Measurements from ENCODE around the gene ZNF710. TPM values are rescaled to one million over a fixed set of nuclear protein-coding genes. Genes with fewer than 3 reads are reported as not detected.

Gene ZNF710
- polyA plus RNA-seq, 3 donors = 15.8 to 17.4 (median 16.9) TPM

DNA sequence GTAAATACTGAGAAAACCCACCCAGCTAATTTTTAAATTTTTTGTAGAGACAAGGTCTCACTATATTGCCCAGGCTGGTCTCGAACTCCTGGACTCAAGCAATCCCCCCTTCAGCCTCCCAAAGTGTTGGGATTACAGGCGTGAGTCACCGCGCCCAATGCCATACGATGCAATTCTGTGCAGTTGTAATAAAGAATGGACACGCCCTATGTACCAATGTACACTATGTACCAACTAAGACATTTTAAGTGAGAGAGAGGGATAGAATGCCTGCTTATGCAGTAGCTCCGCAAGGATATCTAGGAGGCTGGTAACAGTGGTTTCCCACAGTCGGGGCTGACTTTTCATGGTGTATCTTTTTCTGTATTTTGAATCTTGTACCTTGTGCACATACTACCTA lies 14.6 kb downstream of the ZNF710 start:
- no peak for DNase-seq (ENCODE audit: low read depth in 3 of 3, low spot score in 2 of 3)

- DNase-seq (ENCODE audit: low read depth in 3 of 3, low spot score in 2 of 3) = no peak
Observed at GRCh38 chr15:90016721-90017120, 15.6 kb downstream of the ZNF710 start.

DNA sequence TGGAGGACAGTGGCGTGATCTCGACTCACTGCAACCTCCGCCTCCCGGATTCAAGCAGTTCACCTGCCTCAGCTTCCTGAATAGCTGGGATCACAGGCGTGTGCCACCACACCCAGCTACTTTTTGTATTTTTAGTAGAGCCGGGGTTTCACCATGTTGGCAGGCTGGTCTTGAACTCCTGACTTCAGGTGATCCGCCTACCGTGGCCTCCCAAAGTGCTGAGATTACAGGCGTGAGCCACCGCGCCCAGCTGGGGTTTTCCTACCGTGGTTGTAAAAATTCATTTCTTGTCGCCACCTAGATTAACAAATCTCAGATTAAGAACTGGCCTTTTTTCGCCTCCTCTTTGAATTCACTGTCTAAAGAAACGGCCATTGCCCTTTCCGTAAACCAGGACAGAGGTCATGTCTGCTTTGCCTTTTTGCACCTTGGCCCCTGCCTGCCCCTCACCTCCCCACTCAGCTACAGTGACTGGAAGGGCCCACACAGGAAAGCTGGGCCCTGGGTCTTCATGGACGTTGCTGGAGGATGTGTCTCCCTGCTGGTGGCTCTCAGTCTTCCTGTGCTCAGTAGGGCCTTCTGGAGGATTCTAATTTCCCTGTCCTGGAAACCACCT lies 17.2 kb downstream of the ZNF710 start:
- DNase-seq (ENCODE audit: low read depth in 3 of 3, low spot score in 2 of 3) = no peak

GRCh38 chr15:90019611-90020010 lies 18.5 kb downstream of the ZNF710 start:
- no peak for DNase-seq (ENCODE audit: low read depth in 3 of 3, low spot score in 2 of 3)

DNA sequence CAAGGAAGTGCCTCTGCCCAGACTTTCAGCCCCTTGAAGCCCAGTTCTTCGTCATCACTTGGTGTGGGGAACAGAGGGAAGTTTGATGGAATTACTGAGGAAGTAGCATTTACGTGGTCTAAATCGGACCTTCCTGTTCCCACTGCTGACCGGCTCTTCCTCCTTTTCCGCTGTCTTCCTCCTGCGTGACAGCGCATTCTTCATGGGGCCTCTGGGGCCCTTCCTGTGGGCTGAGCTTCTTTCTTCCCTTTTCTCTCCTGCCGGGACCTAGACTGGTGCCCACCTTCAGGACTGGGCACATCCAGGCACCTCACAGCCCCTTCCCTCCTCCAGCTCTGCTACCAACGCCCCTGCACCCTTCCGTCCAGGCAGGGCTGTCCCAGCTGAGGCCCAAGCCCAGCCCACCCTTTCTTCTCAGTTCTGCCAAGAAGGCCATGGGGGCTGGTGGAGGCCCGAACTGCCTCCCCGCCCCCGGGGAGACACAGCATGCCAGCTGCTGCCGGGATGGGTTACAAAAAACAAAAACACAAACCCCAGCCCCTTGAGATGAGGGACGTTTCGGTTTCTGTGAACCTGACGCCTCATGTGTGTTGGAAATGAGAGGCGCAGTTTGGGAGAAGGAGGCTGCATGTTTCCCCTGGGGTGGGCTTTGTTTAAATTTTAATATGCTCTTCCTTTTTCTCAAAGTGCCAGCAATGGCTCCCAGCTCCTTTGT lies 19.1 kb downstream of the ZNF710 start:
- DNase-seq (ENCODE audit: low read depth in 3 of 3, low spot score in 2 of 3) = no peak

GRCh38 chr15:90020936-90021507 lies 19.9 kb downstream of the ZNF710 start:
- DNase-seq (ENCODE audit: low read depth in 3 of 3, low spot score in 2 of 3) = no peak

- no peak for DNase-seq (ENCODE audit: low read depth in 3 of 3, low spot score in 2 of 3)
Observed at GRCh38 chr15:90022345-90022744, 21.2 kb downstream of the ZNF710 start.

GRCh38 chr15:90022905-90023700 lies 22.0 kb downstream of the ZNF710 start:
- DNase-seq (ENCODE audit: low read depth in 3 of 3, low spot score in 2 of 3) = no peak

GRCh38 chr15:90024406-90024805 lies 23.3 kb downstream of the ZNF710 start:
- DNase-seq (ENCODE audit: low read depth in 3 of 3, low spot score in 2 of 3) = no peak

GRCh38 chr15:90025489-90026033 lies 24.4 kb downstream of the ZNF710 start:
- DNase-seq (ENCODE audit: low read depth in 3 of 3, low spot score in 2 of 3) = no peak

GRCh38 chr15:90028376-90028944 lies 27.3 kb downstream of the ZNF710 start:
- no peak for DNase-seq (ENCODE audit: low read depth in 3 of 3, low spot score in 2 of 3)

DNA sequence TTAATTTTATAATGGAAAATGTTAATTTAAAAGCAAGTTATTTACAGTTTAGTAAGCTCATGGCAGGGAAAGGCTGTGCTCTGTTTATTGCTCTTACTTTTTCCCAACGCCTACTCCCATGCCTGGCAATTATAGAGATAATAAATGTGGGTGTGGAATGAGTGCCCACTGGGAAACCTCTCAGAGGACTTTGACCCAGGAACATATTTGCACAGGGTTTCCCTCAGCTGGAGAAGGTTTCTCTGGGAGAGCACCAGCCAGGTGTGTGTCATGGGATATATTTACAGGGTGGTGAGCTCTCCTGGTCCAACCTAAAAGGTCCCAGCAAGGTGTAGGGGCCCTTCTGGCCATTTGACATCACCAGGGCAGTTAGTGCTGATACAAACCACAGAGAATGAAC lies 27.9 kb downstream of the ZNF710 start:
- no peak for DNase-seq (ENCODE audit: low read depth in 3 of 3, low spot score in 2 of 3)

DNA sequence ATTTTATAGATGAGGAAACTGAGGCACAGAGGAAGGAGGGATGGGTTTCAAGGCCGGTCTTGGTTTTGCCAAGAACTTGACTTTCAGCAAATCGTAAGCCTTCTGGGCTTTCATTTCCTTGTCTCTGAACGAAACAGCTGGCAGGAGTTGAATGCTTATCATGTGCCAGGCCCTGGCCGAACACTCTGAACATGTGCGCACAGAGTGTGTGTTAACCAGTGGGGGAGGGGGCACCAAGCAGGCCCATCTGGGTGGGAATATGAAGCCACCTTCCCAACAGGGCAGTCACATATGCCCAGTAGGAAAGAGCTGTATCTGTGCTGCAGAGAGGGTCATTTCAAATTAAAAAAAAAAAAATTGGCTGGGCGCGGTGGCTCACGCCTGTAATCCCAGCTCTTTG lies 29.3 kb downstream of the ZNF710 start:
- no peak for DNase-seq (ENCODE audit: low read depth in 3 of 3, low spot score in 2 of 3)

DNA sequence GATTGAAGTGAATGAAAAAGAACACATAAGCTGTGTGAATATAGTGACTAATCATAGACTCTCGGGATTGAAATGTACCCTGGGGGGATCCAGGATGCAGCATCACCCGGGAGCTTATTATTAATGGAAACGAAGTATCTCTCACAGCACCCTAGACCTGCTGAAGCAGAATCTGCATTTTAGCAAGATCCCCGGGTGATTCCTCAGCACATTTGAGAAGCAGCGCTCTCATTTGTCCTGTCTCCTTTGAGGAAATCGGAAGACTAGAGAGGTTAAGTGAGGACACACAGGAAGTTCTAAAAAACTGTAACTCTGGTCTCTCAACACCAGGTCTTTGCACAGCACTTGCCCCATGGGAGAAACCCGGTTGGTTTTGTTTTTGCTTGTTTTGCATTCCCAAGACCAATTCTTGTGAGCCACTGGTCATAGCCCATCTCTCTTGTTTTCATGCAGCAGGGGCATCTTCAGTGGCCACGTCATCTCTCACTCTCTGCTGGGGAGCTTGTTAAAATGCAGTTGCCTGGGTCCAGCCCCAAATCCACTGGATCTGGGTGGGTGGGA lies 30.2 kb downstream of the ZNF710 start:
- DNase-seq (ENCODE audit: low read depth in 3 of 3, low spot score in 2 of 3) = no peak

DNA sequence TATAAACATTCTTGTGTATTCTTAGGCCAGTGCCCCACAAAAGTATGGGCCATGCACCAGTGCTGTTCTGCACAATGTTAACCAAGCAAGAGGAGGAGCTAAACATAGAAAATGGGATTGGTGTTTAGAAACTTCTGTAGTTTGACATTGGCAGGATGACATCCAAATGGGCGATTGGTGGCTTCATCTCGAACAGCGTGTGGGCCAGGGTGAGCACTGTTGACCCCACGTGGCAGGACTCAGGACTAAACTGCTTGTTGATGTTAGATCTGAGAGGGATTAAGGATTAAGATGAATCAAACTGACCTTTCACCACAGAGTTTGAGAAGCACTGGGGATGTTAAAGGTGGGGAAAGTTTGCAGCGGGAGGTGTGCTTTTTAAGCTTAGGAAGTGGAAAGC lies 31.9 kb downstream of the ZNF710 start:
- no peak for DNase-seq (ENCODE audit: low read depth in 3 of 3, low spot score in 2 of 3)

GRCh38 chr15:90033448-90033847 lies 32.3 kb downstream of the ZNF710 start:
- DNase-seq (ENCODE audit: low read depth in 3 of 3, low spot score in 2 of 3) = no peak

DNA sequence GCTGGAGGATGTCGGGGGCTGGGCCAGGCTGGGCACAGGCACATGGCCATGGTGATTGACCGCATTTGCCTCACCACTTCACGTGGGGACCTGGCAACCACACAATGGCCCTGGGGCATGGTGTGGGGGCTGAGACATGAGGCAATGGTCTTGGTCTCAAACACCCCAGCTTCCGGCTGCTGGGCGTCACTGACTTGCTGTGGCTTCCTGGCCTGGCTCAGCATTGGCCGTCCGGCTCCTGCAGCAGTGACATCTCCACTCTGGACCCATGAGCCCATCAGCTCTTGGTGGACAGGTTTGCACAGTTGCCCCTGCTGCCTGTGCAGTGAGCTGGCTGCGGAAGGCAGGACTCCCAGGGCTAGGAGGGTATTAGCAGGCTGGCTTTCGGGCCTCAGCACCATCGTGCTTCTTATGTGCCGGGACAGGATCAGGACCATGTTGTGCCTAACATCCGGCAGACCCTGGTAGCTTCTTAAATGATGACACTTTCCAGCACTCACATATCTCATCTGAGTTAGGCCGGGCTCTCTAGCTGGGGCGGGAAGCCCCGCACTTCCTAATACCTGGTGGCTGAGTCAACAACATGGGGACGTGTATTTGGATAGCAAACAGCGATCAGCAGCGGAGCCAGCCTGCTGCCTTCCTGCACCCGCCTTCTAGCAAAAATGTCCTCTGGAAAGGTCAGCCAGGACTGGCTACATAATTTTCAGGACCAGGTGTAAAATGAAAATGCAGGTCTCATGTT lies 34.1 kb downstream of the ZNF710 start:
- no peak for DNase-seq (ENCODE audit: low read depth in 3 of 3, low spot score in 2 of 3)

GRCh38 chr15:90035840-90036230 lies 34.7 kb downstream of the ZNF710 start:
- DNase-seq (ENCODE audit: low read depth in 3 of 3, low spot score in 2 of 3) = no peak

DNA sequence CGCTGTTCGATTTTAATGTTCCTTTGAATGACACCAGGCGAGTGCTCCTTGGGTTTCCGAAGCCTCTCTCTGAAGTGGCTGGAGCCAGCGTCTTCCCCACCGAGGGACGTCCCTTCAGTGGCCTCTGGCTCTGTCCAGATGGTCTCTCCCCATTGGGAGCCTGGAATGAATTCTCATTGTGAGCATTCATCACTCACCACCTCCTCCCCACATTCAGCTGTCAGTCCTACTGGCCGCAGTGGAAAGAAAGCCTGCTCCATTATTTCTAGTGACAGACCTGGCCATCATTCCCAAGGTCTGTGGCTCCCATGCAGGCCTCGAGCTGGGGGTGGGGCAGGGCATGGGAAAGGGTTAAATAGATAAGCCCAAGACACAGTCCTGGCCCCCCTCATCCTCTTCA lies 35.2 kb downstream of the ZNF710 start:
- no peak for DNase-seq (ENCODE audit: low read depth in 3 of 3, low spot score in 2 of 3)

Measured in right renal cortex interstitium (tissue), 3 donors.